ENCODE results near the gene UBA1. TPM values are rescaled to one million over a fixed set of nuclear protein-coding genes. Genes with fewer than 3 reads are reported as not detected.

UBA1 gene
- total and polyA plus RNA-seq, 2 of the 8 experiments (the other 6 are each of a cell fraction or from before 2014, with no cell fraction given): 313 to 458 TPM

- no peak for TF ChIP-seq USF2 (IDR thresholded peaks at IDR 0.05; ENCODE audit: low read length)
Measured at GRCh38 chrX:47186096-47186740, 7.4 kb upstream of the UBA1 start (continued).

Measured in H1 (cell line).